Measurements from ENCODE around the gene C1orf185. TPM values are rescaled to one million over a fixed set of nuclear protein-coding genes. Genes with fewer than 3 reads are reported as not detected.
"Not testable (repeated sequence)": the region's sequence is repeated elsewhere in the genome, so short reads cannot be mapped to it uniquely, and the experiment has no call there.

The C1orf185 gene
- total RNA-seq, result not detected

- no peak for DNase-seq
Measured at GRCh38 chr1:51101976-51102375, at the start of gene C1orf185. C1orf185 (plus strand) TSS chr1:51102228; CDS start chr1:51102234, 6 bp downstream.

- no peak for DNase-seq
Measured at GRCh38 chr1:51058858-51059257, 43.2 kb upstream of the C1orf185 start.

GRCh38 chr1:51061231-51061918 lies 40.7 kb upstream of the C1orf185 start:
- no peak for DNase-seq

GRCh38 chr1:51063121-51063520 lies 38.9 kb upstream of the C1orf185 start:
- DNase-seq, result no peak

- DNase-seq, result no peak
Measured at GRCh38 chr1:51070011-51070410, 32.0 kb upstream of the C1orf185 start.

GRCh38 chr1:51070640-51071039 lies 31.4 kb upstream of the C1orf185 start:
- peak; percentile 2 for DNase-seq

GRCh38 chr1:51071291-51072042 lies 30.6 kb upstream of the C1orf185 start:
- peak; percentile 2 for DNase-seq

- DNase-seq, result no peak
Measured at GRCh38 chr1:51072043-51072439, 30.0 kb upstream of the C1orf185 start.

GRCh38 chr1:51072651-51073050 lies 29.4 kb upstream of the C1orf185 start:
- no peak for DNase-seq

GRCh38 chr1:51073456-51073855 lies 28.6 kb upstream of the C1orf185 start:
- DNase-seq, result no peak

GRCh38 chr1:51086496-51087271 lies 15.3 kb upstream of the C1orf185 start:
- DNase-seq, result no peak

GRCh38 chr1:51088474-51088873 lies 13.6 kb upstream of the C1orf185 start:
- DNase-seq, result no peak

- DNase-seq, result no peak
Measured at GRCh38 chr1:51093581-51093980, 8.4 kb upstream of the C1orf185 start.

GRCh38 chr1:51097171-51097570 lies 4.9 kb upstream of the C1orf185 start:
- DNase-seq, result no peak

GRCh38 chr1:51100264-51100880 lies 1.7 kb upstream of the C1orf185 start:
- DNase-seq, result no peak

- DNase-seq, result peak; percentile 2
Measured at GRCh38 chr1:51114137-51114536, 12.1 kb downstream of the C1orf185 start.

GRCh38 chr1:51115714-51116404 lies 13.8 kb downstream of the C1orf185 start:
- DNase-seq, result no peak

- no peak for DNase-seq
Measured at GRCh38 chr1:51119331-51119730, 17.3 kb downstream of the C1orf185 start.

GRCh38 chr1:51120629-51121028 lies 18.6 kb downstream of the C1orf185 start:
- DNase-seq, result no peak

GRCh38 chr1:51127152-51127551 lies 25.1 kb downstream of the C1orf185 start:
- DNase-seq, result not testable (repeated sequence)

- DNase-seq, result no peak
Measured at GRCh38 chr1:51131185-51131584, 29.2 kb downstream of the C1orf185 start.

GRCh38 chr1:51133045-51133444 lies 31.0 kb downstream of the C1orf185 start:
- DNase-seq, result no peak
